ENCODE measurements around the gene SRSF10.
A peak's percentile ranks its signal among the peaks of the same experiment; 100 is the strongest.
"Not testable (repeated sequence)": the region's sequence is repeated elsewhere in the genome, so short reads cannot be mapped to it uniquely, and the experiment has no call there.

Gene SRSF10

DNA sequence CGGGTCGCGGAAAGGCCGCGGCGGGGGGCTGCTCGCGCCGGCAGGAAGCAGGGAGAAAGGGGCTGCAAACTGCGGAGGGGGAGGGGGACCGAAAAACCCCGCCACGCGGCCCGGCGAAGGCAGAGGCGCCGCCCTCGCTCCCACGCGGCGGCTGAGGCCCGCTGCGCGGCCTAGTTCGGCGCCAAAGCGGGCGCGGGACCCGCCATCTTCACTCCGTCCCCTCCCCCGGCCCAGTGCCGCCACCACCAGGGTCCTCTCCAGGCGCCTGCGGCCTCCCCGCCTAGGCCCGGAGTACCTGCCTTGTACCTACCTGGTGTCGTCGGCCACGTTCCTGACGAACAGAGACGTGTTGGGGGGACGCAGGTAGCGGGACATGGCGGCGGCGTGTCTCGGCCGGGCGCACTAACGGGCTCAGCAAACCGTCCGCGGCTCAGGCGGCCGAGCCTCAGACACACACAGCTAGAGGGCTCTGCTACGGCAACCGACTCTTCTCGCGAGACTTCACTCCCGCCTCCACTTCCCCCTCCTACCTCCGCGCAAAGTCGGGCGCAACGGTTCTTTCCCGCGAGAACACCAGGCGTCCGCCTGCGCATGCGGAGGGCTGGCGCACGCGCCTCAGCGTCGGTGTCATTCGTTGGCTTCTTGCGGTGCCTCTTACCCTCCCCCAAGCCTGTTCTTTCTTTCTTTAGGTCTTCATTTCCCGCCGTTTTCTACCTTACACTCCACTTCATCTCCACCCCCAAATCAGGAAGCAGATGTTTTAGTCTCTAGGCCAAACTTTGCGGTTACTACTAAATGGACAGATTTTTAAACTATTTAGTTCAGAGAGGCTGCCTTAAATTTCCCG, at the start of gene SRSF10:
TSS of gene SRSF10 (minus strand) at position 447 of the 847 bp plus-strand sequence. CDS start at position 375, 72 bp downstream.
- peak; percentile 92 for DNase-seq

DNA sequence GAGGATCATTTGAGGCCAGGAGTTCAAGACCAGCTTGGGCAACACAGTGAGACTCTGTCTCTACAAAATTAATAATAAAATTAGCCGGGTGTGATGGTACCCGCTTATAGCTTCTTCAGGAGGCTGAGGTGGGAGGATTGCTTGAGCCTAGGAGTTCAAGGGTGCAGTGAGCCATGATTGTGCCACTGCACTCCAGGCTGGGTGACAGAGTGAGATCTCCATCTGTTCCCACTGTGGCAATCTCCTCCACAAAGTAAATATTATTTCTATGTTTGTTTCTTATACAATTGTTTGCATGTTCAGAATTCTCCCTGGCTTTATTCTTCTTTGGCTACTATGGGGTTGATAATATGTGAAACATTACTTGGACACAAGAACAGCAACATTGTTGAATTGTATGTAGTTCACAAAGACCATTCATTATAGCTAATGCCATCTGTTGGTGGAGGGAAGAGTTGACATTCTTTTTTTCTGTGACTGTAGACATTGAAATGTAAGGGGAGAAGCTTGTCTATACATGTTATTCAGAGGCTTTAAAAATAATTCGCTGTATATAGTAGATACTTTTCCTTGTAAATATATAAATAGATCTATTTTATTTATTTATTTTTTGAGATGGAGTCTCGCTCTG, 47.8 kb upstream of the SRSF10 start:
- no peak for DNase-seq

DNA sequence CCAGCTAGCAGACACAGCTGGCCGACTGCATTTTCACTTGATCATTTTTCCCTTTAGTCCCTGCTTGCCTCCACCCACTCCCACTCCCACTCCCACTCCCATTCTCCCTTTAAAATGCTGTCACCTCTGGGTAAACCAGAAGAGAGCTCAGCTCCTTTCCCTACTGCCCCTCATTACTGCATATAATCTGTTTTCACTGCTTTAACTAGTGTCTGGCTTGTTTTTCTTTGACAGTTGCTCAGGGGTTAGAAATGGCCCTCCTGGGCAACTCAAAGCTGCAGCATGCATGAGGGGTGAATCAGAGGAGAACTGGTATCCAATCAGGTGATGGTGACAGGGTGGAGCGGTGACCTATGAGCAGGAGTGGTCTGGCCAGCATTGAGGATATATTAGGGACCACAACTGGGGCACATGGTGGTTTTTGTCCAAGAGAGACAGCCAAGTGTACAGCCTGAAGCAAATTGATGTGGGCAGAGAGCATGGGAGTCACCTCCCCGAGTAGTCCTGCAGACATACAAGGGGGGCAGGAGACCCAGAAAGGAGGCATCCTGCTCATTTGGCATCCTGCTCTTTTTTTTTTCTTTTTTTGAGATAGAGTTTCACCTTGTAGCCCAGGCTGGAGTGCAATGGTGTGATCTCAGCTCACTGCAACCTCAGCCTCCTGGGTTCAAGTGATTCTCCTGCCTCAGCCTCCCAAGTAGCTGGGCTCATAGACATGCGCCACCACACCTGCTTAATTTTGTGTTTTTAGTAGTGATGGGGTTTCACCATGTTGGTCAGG, 42.6 kb upstream of the SRSF10 start:
- peak; percentile 22 for DNase-seq

DNA sequence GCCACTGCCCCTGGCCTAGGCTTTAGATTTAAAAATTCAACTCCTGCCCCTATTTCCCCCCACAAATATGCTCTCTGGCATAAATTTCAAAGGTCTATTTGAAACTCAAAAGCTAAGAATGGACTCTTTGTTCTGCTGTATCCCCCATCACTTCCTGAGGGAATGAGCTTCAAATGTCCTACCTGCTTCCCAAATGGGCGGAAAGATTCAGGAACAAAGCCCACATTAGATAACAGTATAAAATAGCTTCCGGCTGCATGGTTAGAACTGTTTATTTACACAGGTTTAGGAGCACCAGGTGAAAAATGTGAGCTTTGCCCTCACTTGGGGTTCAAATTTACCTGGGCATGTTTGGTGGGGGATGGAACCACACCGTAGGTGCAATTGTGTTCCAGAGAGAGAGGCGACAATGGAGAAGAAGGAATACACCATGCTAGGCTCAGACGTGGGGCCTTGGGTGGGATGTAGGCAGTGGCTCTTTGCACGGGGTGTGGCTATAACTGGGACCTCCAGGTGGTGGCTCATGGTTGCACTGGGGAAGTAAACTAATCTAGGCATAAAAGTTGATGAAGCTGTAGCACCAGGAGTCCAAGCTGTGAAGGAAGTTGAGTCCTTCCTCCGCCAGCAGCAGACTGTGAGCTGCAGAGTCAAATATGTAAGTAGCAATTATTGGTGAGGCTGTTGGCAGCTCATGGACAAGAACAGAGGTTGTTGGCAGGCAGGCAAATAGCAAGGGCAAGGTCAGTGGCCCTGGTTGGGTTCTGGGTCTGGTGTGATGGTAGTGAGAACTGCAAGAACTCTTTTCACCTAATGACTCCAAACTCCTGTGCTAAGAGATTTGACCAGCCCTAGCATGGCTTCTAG, 41.5 kb upstream of the SRSF10 start:
- no peak for DNase-seq

DNA sequence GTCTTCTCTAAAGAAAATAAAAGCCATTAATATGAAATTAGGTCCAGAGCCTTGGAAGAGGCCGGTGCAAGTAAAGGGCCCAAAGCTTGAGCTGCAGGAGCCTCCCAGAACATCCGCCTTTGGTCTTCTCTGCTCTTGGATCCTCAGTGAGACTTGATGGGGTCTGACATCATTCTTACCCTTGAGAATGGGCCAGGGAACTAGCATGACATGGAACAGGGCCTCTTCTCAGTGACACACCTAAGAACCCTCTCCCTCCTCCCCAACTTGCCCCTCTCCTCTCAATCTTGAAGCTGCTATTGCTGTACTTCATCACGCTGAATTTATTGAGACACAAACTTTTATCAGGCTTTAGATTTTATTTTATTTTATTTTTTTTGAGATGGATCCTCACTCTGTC, 40.3 kb upstream of the SRSF10 start:
- DNase-seq, result no peak

DNA sequence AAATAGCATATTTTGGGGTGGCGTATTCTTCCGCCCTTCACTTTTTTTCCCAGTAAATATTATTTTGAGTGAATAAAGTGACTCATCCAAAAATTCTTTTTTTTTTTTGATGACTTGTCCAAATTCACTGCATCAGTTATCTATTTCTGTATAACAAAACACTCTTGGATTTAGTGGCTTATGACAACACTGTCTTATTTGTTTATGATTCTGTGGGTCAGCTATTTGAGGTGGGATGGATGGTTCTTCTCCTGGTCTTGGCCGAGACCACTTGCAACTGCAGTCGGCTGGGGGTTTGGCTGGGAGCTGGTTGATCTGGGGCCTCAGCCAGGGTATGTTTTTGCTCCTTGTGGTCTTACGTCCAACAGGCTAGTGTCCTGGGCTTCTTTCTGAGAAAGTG, 39.9 kb upstream of the SRSF10 start:
- no peak for DNase-seq

DNA sequence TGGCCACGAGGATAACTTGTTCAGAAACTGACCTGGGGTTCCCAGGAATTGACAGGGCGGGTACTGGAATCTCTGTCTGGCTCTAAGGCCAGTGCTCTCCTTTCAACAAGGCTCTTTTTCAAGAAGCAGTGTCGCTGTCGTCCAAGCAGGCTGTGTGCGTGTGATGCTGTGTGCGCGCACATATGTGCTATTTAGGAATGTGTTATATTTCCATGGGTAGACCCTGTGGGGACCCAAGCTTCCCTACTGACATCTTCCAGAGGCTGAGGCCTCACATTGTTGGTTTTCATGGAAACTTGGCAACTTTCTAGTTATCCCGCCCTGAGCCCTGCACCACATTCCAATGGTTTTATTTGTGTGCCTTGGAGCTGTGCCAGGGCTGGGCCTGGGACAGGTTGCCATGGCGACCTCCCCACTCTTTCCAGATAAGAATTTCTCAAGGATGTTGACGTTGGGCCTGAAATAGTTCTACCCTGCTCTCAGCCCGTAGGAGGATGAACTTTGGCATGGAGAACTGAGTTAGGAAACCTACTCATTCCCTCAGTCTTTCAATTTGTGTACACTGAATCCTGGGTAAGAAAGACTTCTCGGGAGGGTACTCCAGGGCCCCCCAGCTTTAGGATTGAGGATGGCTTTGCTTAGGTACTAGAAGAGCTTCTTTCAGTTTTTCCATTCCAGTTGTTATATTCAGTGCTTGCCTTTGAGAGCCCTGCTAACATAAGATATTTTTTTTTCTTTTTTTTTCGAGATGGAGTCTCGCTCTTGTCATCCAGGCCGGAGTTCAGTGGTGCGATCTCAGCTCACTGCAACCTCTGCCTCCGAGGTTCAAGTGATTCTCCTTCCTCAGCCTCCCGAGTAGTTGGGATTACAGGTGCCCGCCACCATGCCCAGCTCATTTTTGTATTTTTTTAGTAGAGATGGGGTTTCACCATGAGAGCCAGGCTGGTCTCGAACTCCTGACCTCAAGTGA, 38.8 kb upstream of the SRSF10 start:
- DNase-seq, result peak; percentile 88

DNA sequence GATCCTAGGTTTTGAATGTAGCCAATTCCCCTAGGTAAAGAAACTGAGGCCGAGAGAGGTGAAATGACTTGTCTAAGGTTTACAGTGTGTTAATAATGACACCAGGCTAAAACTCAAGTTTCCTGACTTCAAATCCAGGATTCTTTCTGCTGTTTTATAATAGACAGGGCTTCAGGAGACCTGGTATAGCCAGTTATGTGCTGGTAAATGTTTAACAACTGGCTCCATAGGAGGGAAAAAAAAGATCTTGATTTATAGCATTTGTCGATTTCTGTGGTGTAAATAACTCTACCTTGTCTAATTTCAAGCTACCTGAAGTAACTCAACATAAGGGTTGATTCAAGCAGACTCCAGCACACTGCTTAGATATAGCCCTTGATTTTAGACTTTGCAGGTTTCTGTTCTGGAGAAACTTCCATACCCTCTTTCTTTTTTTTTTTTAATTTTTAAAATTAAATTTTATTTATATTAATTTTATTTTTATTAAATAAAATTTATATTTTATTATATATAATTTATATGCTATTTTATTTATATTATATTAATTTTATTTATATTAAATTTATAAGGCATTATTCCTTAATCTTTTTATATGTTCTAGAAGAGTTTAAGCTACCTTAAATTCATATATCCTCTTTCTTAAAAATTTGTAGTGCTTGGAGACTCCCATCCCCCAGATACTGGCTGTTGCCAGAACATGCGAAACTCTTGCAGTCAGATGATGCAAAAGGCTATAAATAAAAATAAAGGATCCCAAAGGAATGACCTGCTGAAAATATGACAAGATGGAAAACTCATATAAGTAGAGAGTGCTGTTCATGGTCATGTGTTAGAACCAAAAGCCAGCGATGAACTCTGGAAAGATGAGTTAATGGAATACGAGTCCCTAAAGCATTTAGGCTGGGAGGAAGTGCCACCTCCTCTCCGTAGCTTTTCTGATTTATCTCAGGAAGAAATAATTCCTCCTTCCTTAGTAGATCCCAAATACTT, 35.4 kb upstream of the SRSF10 start:
- no peak for DNase-seq

DNA sequence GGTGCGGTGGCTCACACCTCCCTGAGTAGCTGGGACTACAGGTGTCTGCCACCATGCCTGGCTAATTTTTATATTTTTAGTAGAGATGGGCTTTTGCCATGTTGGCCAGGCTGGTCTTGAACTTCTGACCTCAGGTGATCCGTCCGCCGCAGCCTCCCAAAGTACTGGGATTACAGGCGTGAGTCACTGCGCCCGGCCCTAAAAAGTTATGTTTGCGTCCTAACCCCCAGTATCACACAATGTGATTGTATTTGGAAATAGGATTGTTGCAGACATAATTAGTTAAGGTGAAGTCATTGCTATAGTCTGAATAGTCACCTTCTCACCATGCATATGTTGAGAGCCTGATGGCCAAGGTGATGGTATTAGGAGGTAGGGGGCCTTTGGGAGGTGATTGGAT, 32.8 kb upstream of the SRSF10 start:
- not testable (repeated sequence) for DNase-seq

DNA sequence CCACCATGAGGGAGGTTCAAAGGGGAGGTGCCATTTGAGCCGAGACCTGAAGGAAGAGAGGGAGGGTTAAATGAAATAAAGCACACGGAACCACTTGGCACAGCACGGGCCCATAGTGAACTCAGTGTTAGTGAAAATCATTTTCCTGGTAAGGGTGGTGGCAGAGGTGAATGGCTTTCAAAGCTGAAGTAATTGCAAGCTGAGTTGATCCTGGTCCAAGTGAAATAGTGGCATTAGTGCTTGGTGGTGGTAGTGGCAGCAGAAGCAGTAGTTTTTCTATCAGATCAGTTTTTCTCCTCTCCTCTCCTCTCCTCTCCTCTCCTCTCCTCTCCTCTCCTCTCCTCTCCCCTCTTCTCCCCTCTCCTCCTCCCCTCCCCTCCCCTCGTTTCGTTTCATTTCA, 30.5 kb upstream of the SRSF10 start:
- DNase-seq, result no peak

DNA sequence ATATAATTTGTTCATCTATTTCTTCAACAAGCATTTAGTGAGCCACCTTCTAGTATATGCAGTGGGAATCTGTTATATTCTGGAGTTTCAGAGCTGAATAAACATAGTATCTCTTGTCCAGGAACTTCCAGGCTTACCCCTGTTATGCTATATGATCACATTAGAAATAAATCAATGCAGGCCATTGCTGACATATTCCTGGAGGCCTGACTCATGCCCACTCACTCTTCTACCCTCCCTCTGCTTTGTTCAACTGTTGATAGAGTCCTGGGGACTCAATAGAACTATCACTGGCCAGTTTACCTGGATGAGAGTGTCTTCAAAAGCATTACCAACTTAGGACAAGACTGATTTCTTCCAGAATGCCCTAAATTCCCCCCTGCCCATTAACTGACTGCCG, 29.3 kb upstream of the SRSF10 start:
- no peak for DNase-seq

DNA sequence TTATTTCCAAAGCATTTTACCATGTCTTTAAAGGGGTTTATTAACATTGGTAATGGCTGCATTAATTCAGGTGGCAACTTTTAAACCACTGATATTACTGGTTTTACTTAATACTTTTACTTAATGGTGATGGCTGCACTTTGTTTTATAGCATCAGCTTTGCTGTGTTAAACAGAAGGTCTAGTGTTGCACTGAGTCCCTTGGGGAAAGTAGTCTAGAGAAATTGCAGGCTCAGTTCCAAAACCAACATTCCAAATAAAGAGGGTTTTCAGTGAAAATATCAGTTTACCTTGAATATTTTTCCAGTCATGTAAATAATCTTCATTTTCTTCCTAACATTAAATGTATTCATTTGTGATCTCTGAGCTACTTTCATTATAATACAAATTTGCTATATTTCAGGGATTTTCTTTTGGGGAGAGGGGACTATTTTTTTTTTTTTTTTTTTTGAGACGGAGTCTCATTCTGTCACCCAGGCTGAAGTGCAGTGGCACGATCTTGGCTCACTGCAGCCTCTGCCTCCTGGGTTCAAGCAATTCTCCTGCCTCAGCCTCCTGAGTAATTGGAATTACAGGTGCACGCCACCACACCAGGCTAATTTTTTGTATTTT, 28.6 kb upstream of the SRSF10 start:
- DNase-seq, result not testable (repeated sequence)

DNA sequence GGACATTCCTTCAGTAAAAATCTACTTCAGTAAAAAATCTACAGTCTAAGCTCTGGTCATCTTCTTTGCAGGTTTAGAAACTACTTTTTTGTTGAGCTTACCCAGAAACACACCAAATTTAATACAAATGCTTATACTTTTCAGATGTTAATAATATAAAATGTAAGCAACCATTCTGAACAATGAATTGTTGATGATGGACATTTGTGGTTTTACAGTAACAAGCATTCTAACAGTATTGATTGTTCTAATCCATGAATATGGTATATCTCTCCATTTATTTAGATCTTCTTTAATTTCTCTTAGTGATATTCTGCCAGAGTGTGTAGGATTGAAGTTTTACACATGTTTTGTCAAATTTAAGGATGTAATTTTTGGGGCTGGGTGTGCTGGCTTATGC, 27.0 kb upstream of the SRSF10 start:
- no peak for DNase-seq

DNA sequence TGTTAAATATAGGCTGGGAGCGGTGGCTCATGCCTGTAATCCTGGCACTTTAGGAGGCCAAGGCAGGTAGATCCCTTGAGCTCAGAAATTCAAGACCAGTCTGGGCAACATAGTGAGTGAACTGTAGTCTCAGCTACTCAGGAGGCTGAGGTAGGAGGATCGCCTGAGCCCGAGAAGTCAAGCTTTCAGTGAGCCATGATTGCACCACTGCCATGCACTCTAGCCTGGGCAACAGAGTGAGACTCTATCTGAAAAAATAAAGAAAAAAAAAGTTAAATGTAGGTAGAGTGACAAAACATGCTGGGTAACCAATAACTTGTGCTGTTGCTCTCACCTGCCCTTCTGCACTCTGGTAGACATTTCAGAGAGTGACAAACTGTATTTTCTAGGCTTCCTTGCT, 25.0 kb upstream of the SRSF10 start:
- DNase-seq, result no peak

DNA sequence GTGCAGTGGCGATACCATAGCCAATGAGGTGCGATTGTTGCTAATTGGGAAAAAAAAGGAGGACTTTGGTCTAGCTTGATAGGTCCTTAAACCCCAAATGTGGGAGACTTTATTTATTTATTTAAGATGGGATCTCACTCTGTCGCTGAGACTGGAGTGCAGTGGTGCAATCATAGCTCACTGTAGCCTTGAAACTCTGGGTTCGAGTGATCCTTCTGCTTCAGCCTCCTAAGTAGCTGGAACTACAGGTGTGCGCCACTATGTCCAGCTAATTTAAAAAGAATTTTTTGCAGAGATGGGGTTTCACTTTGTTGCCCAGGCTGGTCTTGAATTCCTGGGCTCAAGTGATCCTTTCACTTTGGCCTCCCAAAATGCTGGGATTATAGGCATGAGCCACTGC, 24.0 kb upstream of the SRSF10 start:
- no peak for DNase-seq

DNA sequence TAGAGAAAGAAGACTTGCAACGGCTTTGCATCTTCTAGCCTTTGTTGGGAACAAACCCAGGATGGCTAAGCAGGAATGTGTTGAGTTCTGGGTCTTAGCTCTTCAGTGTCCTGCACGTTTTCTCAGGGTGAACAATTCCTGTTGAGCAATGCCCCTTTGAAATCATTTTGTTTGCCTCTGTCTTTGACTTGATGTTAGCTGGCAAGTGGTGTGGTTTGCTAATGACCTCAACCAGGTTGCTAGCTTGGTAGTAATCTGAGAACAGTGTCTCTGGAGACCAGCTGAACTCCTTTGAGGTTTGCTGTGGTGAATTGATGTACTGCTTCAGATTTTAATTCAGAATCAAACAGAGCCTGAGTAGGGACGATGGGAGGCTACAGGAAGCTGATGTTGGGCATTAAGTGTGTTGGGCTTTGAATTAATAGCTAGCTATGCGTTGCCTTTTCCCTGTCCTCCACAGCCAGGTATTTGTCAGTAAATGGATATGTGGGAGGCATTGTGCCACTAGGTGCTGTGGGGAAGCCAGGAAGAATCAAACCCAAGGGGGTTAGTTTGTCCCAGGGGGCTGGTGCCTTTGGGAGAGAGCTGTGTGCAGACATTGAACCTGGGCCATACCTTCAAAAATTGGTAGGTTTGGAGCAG, 23.3 kb upstream of the SRSF10 start:
- DNase-seq, result no peak

DNA sequence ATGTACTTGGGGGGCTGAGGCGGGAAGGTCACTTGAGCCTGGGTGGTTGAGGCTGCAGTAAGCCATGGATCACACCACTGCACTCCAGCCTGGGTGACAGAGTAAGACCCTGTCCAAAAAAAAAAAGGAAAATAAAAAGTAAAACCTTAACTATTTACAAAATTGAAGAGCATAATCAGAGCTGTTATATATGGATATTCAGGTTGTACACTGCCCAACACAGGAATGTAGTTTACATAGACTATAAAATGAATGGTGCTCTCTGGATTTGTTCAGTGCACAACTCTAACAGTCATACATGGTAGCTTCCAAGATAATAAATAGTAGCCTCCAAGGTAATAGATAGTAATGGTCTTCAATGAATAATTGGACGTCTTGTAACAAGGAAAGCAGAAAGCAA, 22.6 kb upstream of the SRSF10 start:
- no peak for DNase-seq

DNA sequence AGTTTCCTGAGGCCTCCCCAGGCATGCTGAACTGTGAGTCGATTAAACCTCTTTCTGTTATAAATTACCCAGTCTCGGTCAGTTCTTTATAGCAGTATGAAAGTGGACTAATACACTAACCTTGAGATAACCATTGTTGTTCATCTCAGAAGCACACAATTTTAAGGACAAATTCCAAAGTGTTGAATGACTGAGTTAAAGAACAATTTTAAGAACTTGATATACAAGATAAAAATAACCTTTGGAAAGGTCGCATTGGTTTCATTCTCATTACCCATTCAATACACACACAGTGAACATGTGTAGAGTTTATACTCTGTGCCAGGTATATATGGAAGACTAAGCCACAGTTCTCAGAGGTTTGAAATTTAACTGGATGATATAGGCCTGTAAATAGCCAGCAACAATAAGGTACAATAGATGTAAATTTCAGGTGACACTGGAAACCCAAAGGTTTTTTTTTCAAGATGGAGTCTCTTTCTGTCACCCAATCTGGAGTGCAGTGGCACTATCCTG, 19.1 kb upstream of the SRSF10 start:
- no peak for DNase-seq

DNA sequence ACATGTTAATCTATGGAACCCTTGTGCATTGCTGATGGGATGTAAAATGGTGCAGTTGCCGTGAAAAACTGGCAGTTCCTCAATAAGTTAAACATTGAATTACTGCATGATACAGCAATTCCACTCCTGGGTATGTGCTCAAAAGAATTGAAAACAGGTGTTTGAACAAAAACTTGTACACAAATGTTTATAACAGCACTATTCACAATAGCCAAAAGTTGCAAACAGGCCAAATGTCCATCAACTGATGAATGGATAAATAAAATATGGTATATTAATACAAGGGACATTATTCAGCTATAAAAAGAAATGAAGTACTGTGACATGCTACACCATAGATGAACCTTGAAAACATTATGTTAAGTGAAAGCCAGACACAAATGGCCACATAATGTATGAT, 17.7 kb upstream of the SRSF10 start:
- DNase-seq, result no peak
